Islet of Langerhans (tissue), 1 donor: Measurements from ENCODE around the gene SPR.
A peak's percentile ranks its signal among the peaks of the same experiment; 100 is the strongest.

Experiments used
- FAIRE-seq: peaks from one replicate; lab custom pipeline; 2011; peaks lifted over from hg19 to GRCh38; lab: Jason Lieb, UNC

Gene SPR

DNA sequence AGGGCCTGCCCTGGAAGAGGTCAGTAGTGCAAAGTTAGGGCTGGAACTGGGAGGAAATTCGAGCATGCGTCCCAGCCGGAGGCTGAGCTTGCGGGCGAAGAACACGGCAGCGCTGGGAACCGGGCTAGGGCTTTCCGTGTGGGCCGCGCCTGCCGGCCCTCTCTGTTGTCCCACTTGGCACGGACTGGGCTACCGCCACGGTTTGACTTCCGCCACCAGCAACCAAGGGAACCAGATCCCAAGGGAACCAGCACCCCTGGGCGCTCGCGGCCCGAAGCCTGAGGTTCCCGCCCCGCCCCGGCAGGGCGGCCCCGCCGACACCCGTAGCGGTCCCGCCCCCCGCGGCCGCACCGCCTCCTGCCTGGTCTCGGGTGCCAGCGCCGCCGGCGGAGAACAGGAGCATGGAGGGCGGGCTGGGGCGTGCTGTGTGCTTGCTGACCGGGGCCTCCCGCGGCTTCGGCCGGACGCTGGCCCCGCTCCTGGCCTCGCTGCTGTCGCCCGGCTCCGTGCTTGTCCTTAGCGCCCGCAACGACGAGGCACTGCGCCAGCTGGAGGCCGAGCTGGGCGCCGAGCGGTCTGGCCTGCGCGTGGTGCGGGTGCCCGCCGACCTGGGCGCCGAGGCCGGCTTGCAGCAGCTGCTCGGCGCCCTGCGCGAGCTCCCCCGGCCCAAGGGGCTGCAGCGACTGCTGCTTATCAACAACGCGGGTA is at the start of gene SPR:
Gene SPR (plus strand): TSS at position 377 of the 708 bp plus-strand sequence. CDS start 25 bp downstream, at position 402.
- FAIRE-seq: no peak

DNA sequence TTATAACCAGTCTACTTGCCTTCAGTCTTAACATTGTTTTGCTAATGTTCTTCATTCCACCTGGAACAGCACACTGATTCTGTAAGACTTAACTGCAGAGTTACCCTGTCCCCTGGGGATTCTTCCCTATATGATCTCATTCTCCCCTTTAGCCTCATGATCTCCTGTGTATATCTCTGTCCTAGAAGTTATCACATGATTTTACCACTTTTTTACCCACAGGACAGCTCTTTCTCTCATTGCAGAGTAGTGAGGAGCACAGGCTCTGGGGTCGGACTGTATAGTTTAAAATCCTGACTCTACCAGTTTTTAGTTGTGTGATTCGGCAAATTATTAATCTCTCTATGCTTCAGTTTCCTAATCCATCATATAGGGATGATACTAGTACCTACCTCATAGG is 47.1 kb upstream of the SPR start:
- no peak for FAIRE-seq

- FAIRE-seq: no peak
Observed at GRCh38 chr2:72841462-72842125, 45.6 kb upstream of the SPR start.

DNA sequence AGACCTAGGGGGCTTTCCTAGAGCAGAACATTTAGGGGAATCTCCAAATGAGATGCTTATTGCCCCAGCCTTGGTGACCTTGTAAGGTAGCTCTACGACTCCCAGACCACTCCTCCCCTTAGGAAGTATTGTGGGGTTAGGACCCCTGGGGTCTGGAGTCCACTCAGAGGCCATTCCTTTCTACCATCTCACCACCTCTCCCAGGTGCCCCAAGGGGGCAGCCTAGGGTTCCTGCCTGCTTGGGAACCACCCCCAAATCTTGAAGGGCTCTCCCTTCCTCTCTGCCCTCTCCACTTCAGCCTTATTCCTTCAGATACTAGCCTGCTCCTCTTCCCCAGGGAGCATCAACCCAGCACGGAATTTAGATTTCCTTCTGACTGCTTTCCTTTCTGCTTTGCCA is 43.9 kb upstream of the SPR start:
- FAIRE-seq: no peak

DNA sequence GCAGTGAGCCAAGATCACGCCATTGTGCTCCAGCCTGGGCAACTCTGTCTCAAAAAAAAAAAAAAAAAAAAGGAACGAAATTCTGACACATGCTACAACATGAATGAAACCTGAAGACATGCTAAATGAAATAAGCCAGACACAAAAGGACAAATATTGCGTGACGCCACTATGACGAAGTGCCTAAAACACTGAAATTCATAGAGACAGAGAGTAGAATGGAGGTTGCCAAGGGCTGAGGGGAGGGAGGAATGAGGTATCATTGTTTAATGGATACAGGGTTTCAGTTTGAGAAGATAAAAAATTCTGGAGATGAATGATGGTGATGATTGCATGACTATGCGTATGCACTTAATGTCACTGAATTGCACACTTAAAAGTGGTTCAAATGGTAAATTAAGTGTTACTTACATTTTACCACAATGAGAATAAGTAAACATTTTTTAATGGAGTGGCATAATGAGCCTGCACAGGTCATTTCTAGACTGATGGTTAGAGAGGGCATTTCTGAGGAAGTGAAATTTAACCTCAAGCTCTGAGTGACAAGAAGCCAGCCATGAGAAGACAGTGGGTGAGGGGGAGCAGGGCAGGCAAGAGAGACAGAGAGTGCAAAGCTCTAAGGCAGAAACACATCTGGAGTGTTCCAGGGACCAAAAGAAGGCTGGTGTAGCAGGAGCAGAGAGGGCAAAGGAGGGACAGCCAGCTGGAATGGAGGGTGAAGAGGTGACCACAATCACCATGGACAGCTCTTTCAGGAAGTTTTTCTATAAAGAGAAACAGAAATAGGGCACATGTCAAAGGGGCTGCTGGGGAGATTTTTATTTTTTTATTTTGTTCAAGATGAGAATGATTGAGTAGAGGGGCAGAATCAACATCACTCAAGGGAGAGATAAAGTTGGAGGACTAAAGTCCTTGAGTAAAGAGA is 40.8 kb upstream of the SPR start:
- no peak for FAIRE-seq

DNA sequence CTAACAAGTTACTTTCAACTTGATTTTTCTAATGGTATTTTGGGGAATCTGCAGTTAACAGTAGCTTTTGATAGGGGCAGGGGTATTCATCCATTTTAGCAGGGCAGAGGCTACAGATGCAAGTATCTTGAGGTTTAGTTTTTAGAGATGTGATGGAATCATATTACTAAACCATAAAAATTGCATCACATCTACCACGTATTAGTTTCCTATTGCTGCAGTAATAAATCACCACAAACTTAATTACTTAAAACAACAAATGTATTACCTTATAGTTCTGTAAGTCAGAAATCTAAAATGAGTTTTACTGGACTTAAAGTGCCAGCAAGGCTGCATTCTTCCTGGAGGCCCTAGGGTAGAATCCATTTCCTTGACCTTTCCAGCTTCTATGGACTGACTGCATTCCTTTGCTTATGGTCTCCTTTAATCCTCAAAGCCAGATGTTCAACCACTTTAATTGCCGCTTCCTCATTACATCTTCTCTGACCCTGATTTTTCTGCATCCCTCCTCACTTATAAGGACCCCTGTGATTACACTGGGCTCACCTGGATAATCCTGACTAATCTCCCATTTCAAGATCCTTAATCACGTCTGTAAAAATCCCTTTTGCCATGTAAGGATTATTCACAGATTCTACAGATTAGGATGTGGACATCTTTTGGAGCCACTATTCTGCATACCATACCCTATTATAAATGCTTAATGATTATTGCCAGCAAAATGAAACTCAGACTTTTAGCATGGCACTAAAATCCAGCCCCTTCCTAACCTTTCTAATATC is 39.5 kb upstream of the SPR start:
- FAIRE-seq: no peak

GRCh38 chr2:72848436-72849137 is 38.6 kb upstream of the SPR start:
- no peak for FAIRE-seq

GRCh38 chr2:72849138-72849462 is 38.1 kb upstream of the SPR start:
- FAIRE-seq: no peak

- no peak for FAIRE-seq
Observed at GRCh38 chr2:72851333-72851732, 35.9 kb upstream of the SPR start.

DNA sequence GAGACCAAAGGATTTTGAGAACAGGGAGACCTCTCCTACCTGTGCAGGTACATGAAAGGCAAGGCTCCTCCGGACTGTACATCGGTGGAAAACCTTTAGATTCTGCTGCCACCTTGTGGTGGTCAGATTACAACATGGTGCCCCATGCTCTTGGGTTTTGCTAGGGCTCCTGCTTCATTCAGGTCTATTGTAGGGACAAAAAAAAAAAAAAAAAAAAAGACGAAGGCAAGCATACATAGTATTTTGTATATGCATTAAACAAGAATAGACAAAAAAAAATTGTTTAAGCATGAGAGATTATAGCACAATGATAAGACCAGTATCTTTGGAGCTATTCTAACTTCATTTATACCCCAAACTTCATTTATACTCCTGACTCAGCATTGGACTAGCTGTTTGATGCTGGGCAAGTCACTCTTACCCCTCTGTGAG is 27.4 kb upstream of the SPR start:
- FAIRE-seq: peak; percentile 81

- peak; percentile 30 for FAIRE-seq
Observed at GRCh38 chr2:72862239-72862988, 24.8 kb upstream of the SPR start.

DNA sequence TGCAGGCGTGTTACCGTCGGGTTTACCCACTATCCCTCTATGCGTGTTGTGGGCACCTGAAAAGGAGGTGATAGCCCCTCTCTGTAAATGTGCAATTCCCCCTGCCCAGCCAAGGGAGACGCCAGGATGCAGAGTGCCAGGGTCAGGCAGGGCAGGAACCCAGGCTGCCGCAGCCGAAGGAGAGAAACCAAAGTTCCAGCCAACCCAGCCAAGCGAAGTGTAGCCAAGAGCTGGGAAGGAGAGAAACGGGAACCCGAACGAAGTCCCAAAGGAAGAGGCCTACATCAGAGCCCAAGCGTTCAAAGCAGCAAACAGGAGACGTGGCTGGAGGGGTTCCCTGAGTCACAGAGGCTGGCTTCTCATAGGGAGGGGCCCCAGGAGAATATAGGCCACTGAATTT is 24.2 kb upstream of the SPR start:
- no peak for FAIRE-seq

DNA sequence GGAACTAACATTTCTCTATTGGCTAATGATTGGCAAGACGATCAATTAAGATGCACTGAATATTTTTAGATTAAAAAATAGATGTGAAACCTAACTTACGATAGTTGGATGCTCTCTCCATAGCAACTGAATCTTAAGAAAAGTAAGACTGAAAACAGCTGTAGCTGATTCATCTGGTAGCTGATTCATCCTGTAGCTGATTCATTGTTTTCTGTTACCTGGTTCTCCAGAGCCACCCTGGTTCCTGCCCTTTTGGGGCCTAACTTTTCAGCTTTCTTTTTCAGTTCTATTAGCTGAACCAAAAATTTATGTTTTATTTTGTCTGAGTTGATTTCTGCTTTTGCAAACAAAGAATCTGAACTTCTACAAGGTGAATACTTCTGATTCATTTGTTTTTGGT is 22.7 kb upstream of the SPR start:
- FAIRE-seq: no peak

DNA sequence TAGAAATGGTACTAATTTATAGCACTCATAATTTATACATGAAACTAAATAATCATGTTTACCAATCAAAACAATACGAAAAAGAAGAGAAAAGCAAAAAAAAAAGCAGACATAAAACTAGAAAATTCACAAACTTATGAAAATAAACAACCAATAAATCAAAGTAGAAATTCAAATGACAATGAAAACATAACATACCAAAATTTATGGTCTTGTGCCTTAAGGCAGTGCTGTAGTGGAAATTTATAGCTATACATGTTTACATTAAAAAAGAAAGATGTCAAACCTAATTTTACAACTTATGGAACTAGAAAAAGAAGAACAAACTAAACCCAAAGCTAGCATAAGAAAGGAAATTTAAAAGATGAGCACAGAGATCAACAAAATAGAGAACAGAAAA is 16.1 kb upstream of the SPR start:
- FAIRE-seq: no peak

GRCh38 chr2:72871880-72872279 is 15.3 kb upstream of the SPR start:
- no peak for FAIRE-seq

DNA sequence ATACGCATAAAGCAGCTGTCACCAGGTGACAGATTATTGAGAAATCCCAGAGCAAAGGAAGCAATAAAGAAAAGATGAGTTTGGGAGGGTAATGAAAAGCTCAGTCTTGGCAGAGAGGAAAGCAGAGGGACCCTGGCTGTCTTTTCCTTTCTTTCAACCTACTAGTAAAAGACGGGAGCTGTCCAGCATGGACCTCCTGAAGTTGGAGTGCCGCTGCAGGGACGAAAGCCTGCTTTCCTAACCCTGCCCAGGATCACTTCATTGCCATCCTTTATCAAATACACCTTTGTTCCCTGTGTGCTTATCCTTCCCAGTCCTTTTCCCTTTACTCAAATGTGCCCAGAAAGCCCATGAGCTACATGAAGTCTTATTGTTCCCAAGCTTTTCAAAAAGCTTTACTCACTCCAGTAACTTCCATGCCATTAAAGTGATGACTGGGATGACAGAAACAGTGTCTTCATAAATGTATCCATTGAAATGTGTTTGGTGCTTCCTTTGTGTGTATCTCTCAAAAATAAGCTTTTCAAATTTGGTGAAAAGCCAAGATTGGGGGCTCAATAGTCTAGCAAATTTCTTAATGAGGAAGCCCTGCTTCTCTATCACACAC is 3.7 kb upstream of the SPR start:
- no peak for FAIRE-seq

GRCh38 chr2:72886505-72887031 is 640 bp upstream of the SPR start:
- no peak for FAIRE-seq

DNA sequence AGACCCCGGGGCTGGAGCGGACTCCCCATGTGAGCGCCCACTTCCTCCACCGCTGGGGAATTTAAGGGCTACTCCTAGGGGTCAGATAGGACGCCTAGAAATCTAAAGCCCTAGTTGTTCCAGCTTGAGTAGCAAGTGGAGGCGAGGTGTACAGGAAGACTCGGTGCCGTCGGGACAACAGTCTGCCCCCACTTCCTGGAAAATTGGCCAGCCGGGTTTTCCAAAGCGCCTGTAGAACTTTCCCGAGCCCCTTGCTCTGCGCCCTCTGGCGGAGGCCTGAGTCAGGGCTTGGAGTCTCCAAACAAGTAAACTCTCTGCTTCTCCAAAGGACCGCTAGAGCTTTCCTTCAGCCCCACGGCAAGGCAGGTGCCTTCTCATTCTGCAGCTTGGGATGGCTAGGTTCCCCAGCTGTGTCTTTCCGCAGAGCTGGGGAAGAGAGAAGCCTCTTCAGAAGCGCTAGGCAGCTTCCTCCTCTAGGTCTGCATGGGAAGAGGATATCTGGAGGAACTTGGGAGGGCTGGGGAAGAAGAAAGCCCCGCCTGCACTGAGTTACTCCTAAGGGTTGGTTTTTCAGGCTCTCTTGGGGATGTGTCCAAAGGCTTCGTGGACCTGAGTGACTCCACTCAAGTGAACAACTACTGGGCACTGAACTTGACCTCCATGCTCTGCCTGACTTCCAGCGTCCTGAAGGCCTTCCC is 681 bp downstream of the SPR start:
- no peak for FAIRE-seq

DNA sequence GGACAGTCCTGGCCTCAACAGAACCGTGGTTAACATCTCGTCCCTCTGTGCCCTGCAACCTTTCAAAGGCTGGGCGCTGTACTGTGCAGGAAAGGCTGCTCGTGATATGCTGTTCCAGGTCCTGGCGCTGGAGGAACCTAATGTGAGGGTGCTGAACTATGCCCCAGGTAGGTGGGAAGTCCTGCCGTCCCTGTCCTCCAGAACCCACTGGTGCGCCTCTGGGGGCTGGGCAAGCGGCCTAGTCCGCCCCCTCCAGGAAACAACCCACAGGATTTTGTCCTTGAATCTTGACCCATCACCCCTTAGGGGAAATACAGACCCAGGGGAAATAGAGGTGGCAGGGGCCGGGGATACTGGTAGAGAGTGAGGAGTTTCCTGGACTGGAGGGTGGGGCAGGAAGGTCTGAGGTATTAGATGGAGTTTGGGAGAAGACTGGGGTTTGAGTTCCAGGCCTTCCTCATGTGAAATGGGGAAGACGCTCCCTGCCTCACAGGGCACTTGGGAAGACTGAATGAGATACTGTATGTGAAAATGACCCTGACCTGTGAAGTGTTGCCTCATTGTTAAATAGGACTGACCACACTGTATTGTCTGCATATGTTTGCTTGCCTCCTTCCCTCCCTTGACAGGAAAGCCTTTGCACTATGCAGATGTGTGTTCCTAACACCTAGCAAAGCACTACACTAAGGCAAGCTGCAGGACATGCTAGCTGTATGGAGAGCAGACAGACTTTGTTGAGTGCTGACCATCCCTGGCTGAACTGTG is 1.4 kb downstream of the SPR start:
- no peak for FAIRE-seq
